HG03378 (cell line): ENCODE results near the gene RPL18.

Experiments
- ATAC-seq: cut with Tn5 transposase; IDR thresholded peaks from one replicate; pipeline ENCODE4 v1.9.1; 2021; ENCODE audit warnings: mild to moderate bottlenecking, moderate library complexity; ENCODE audit not compliant: unreplicated experiment

Gene RPL18

GRCh38 chr19:48614436-48615230, 4.3 kb downstream of the RPL18 start, which contains the start of gene FAM83E:
Gene FAM83E (minus strand): TSS chr19:48615076. CDS start chr19:48613372, 1,704 bp downstream.
- ATAC-seq = no peak

- no peak for ATAC-seq
Measured at GRCh38 chr19:48613852-48614435, 5.0 kb downstream of the RPL18 start.

- ATAC-seq = no peak
Measured at GRCh38 chr19:48613024-48613851, 5.7 kb downstream of the RPL18 start.

- no peak for ATAC-seq
Measured at GRCh38 chr19:48611872-48612271, 7.1 kb downstream of the RPL18 start.

- ATAC-seq = no peak
Measured at GRCh38 chr19:48609571-48610108, 9.3 kb downstream of the RPL18 start.

- no peak for ATAC-seq
Measured at GRCh38 chr19:48608798-48609263, 10.1 kb downstream of the RPL18 start.

- ATAC-seq = no peak
Measured at GRCh38 chr19:48607359-48607755, 11.6 kb downstream of the RPL18 start.

GRCh38 chr19:48606463-48607358, 12.3 kb downstream of the RPL18 start, which contains the start of gene SPACA4:
Gene SPACA4 (plus strand): TSS chr19:48606742. CDS start chr19:48606979, 237 bp downstream.
- no peak for ATAC-seq

DNA sequence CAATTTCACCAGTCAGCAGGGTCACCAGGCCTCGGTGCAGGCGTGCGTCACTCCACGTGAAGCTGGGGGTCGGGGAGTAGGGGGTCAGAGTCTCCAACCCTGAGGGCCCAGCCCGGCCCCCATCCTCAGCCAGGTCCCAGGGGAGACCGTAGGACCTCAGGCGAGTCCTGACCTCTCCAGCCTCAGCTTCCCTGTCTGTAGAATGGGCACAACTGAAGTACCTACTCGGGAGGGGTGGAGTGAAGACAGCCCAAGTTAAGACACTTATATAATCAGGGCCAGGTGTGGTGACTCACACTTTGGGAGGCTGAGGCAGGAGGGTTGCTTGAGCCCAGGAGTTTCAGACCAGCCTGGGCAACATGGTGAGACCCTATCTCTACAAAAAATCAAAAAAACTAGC, 15.1 kb downstream of the RPL18 start:
- ATAC-seq = no peak

- no peak for ATAC-seq
Measured at GRCh38 chr19:48603449-48603848, 15.5 kb downstream of the RPL18 start.

DNA sequence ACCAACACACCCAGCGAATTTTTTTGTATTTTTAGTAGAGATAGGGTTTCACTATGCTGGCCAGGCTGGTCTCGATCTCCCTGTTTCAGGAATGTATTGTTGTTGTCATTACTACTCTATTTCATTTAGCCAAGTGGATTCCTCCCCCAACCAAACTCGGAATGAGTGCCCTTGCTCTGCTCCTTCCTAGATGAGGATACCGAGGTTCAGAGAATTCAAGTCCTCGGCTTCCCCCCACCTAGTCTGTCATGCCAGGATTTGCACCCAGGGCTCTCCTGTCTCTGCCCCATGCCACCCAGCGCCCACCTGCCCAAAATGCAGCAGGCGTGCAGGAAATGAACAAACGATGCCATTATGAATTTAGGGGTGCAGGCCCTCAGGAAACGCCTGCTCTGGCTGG, 16.0 kb downstream of the RPL18 start:
- no peak for ATAC-seq

DNA sequence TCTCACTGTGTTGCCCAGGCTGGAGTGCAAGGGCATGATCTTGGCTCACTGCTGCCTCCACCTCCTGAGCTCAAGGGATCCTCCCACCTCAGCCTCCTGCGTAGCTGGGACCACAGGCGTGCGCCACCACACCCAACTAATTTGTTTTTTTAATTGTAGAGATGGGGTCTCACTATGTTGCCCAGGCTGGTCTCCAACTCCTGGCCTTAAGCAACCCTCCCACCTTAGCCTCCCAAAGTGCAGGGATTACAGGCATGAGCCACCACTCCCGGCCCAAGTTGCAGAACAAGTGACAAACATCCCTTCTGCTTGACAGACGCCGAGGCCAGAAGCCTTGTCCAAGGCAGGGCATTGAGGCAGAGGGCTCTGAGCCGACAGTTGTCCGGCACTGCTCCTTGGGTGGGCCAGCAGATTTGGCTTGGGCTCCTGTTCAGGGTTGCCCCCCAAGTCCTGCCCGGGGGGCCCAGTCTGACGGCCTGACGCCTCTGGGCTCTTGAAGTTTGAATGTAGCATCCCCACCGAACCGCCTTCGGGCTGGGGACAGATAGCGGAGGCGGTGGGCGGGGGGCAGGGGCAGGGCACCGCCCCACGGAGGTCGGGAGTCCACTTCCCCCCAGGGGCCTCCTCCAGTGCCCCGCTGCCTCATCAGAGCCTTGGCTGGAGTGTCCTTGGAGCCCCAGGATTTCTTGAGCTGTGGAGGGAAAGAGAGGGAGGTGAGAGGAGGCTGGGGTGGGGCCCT, 18.1 kb downstream of the RPL18 start:
- no peak for ATAC-seq

DNA sequence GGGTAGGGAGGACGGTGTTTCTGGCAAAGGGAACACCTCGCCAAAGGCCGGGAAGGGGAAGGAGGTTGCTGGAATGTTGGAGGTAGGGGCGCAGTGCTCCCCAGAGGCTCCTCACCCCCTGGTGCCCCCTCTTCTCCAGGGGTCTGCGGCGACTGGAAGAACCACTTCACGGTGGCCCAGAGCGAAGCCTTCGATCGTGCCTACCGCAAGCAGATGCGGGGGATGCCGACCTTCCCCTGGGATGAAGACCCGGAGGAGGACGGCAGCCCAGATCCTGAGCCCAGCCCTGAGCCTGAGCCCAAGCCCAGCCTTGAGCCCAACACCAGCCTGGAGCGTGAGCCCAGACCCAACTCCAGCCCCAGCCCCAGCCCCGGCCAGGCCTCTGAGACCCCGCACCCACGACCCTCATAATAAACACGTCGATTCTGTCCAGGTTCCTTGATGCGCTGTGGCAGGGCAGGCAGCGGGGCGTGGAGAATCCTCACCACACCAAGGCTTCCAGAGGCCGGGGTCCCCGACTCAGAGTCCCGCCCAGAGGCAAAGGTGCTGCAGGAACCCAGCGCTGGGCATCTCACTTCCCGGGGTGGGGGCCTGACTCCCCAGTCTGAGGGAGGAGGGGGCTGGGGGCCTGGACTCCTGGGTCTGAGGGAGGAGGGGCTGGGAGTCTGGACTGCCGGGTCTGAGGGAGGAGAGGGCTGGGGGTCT, 19.8 kb downstream of the RPL18 start:
- no peak for ATAC-seq

DNA sequence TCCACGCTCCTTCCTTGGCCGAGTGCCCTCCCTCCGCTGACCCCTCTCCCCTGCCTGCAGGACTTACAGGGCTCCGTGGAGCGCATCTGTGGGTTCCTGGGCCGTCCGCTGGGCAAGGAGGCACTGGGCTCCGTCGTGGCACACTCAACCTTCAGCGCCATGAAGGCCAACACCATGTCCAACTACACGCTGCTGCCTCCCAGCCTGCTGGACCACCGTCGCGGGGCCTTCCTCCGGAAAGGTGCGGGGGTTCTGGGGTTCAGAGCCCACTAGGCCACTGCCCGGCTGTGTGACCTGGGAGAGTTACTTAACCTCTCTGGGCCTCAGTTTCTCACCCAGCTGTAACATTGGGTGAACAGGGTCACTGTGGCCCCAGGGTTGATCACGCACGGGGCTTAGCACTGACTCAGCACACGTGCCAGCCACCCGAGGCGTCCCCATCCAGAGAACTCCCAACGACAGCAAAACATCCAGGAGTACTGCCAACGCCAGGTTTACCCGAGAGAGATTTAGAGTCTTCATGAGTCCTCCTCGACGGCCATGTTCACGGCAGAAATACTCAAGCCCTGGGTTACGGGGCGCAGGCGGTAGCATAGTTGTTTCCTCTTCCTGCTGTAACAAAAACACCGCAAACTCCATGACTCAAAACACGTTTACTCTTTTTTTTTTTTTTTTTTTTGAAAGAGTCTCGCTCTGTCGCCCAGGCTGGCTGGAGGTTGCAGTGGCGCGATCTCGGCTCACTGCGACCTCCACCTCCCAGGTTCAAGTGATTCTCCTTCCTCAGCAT, 22.1 kb downstream of the RPL18 start:
- no peak for ATAC-seq

DNA sequence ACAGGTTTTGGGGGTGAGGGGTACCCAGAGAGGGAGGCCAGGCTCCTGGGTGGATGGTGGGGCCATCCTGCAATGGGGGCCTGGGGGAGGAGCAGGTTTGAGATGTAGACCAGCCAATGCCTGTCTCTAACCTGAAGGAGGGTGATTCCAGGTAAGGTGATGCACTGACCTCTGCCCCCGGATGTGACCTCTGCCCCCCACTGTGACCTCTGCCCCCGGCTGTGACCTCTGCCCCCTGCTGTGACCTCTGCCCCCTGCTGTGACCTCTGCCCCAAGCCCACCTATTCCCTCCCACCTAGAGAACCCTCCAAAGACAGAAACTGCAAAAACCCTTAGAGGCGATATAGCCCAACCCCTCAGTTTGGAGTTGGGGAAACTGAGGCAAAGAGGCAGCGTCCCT, 22.7 kb downstream of the RPL18 start:
- ATAC-seq = no peak

GRCh38 chr19:48595833-48596232, 23.1 kb downstream of the RPL18 start:
- no peak for ATAC-seq

GRCh38 chr19:48595171-48595570, 23.8 kb downstream of the RPL18 start:
- no peak for ATAC-seq

- ATAC-seq = no peak
Measured at GRCh38 chr19:48591021-48591420, 28.0 kb downstream of the RPL18 start.
